H54 (cell line): ENCODE measurements around the gene CLEC2B.
"Not testable (repeated sequence)": the region's sequence is repeated elsewhere in the genome, so short reads cannot be mapped to it uniquely, and the experiment has no call there.

Source experiments
- DNase-seq: peaks from one replicate; pipeline ENCODE4 v3.0.0; 2011; ENCODE audit warnings: low spot score, mixed read lengths; ENCODE audit not compliant: insufficient read length
- FAIRE-seq: peaks from 3 replicates; lab custom pipeline; 2011; peaks lifted over from hg19 to GRCh38; lab: Jason Lieb, UNC
- POLR2A ChIP-seq: IDR thresholded peaks from 2 replicates; pipeline ENCODE4 v1.6.1; 2011; ENCODE audit warnings: low read depth, mild to moderate bottlenecking, low read length

Gene CLEC2B

GRCh38 chr12:9883175-9883574 lies 14.0 kb upstream of the CLEC2B start:
- FAIRE-seq (no peak), DNase-seq (no peak)
- TF ChIP-seq POLR2A, result no peak

DNA sequence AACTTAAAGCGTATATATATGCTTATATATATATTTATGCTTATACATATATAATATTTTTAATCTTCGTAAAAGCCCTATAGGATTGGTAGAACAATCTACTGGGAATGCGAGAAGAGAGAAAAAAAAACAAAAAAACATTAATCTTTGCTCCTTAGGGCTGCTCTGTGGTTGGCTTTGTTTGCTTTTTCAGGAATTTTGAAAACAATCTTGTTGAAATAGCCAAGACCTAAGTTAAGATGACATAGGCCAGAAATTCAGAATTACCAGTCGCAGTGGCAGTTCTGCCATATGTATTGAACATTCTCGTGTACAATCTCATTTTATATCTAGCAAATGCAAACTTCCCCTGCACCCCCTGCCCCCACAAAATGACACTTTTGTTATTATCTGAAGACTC lies 12.8 kb upstream of the CLEC2B start:
- FAIRE-seq, result no peak
- TF ChIP-seq POLR2A, result no peak
- no peak for DNase-seq

DNA sequence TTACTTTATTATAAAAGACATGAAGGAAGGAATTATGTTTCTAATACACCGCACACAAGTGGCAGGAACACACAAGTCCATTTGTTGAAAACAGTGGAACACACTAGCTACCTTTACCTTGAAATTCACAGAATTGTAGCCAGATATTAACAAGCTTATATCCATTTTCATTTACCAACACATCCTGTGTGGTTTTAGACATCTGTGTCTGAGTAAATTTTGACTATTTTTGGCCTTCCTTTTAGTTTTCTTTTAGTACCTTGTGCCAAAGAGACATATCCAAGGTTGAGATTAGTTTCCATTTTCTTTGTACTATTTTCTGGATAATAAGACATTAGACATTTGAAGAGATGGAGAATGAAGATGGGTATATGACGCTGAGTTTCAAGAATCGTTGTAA lies 12.1 kb upstream of the CLEC2B start, which contains the start of gene KLRF2:
Gene KLRF2, plus strand, starts transcription at position 244 of the 400 bp plus-strand sequence. Its CDS starts 107 bp downstream, at position 351.
- TF ChIP-seq POLR2A, result no peak
- no peak for FAIRE-seq
- no peak for DNase-seq

GRCh38 chr12:9880532-9881078 lies 11.5 kb upstream of the CLEC2B start:
- DNase-seq (no peak), FAIRE-seq (no peak)
- TF ChIP-seq POLR2A, result no peak

DNA sequence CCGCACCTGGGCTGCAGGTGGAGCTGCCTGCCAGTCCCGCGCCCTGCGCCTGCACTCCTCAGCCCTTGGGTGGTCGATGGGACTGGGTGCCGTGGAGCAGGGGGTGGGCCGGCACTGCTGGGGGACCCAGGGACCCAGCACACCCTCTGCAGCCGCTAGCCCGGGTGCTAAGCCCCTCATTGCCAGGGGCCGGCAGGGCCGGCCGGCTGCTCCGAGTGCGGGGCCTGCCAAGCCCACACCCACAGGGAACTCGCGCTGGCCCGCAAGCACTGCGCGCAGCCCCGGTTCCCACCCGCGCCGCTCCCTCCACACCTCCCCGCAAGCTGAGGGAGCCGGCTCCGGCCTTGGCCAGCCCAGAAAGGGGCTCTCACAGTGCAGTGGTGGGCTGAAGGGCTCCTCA lies 7.0 kb upstream of the CLEC2B start:
- FAIRE-seq, DNase-seq: not testable (repeated sequence)

GRCh38 chr12:9872742-9873141 lies 3.6 kb upstream of the CLEC2B start:
- FAIRE-seq, result no peak
- no peak for DNase-seq
- no peak for TF ChIP-seq POLR2A

GRCh38 chr12:9872162-9872561 lies 3.0 kb upstream of the CLEC2B start:
- no peak for FAIRE-seq
- TF ChIP-seq POLR2A, result no peak
- no peak for DNase-seq

DNA sequence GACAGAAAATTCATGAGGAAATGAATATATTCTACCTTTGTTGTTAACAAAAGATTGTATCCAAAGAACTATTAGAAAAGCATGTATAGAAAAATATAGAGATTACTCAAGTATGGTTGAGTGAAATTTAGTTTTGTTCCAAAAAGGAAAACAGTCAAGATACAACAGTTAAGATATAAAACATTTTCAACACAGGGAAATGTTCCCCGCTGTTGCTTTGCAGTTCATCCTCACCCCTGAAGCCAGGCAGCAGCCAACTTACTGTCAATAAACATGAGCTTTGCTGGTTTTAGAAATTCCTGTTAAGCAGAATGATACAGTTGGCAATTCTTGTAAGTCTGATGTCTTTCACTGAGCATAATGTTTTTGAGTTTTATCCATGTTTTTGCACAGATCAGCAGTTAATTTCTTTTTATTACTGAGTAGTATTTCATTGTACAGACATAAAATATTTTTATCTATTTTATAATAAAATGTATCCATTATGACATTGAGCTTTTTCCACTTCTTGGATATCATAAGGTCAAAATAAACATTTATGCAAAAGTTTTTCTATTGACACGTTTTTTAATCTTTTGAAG lies 1.2 kb upstream of the CLEC2B start:
- DNase-seq (no peak), FAIRE-seq (peak; percentile 86)
- no peak for TF ChIP-seq POLR2A

DNA sequence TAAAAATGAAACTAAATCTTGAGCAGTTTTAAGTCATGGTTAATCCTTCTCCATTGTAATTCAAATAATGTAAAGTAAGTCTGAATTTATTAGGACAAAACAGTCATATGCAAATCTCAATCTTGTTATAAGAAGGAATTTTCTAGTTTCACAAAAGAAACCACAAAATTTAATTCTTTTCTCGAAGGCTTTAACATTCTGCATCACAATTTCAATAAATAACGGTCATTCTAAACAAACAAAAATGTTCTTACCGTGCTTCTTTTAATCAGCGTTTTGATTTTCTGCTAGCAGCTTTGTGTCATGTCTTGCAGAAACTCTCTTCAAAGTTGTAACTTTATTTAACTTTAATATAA lies 225 bp downstream of the CLEC2B start:
- TF ChIP-seq POLR2A, result no peak
- DNase-seq (no peak), FAIRE-seq (no peak)

DNA sequence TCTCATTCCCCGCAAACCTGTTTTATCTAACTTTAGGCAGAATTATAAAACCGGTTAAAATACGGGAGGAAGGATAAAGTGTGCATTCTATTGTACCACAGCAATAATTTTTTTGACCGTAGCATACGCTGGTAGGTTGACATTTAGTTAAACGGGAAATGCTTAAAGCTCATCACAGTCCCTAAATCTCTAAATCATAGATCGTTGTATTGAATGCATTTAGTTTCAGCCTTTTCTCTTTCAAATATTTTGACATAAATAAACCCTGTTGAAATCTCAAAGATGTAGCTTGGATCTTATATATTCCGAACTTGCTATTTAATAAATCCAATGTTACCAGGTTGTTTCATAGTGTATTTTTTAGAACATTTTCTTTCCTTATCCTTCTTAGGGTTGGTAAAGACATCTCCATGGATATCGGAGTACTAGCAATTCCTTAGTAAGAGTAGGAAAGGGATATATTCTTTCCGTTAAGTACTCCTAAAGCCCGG lies 798 bp downstream of the CLEC2B start:
- DNase-seq, result no peak

GRCh38 chr12:9867531-9867930 lies 1.6 kb downstream of the CLEC2B start:
- DNase-seq (no peak), FAIRE-seq (no peak)
- TF ChIP-seq POLR2A, result no peak

More for the DNA sequence above, 798 bp downstream of the CLEC2B start:
- no peak for TF ChIP-seq POLR2A
- peak; percentile 57 for FAIRE-seq

GRCh38 chr12:9866860-9867269 lies 2.3 kb downstream of the CLEC2B start:
- no peak for DNase-seq
- TF ChIP-seq POLR2A, result no peak
- no peak for FAIRE-seq

DNA sequence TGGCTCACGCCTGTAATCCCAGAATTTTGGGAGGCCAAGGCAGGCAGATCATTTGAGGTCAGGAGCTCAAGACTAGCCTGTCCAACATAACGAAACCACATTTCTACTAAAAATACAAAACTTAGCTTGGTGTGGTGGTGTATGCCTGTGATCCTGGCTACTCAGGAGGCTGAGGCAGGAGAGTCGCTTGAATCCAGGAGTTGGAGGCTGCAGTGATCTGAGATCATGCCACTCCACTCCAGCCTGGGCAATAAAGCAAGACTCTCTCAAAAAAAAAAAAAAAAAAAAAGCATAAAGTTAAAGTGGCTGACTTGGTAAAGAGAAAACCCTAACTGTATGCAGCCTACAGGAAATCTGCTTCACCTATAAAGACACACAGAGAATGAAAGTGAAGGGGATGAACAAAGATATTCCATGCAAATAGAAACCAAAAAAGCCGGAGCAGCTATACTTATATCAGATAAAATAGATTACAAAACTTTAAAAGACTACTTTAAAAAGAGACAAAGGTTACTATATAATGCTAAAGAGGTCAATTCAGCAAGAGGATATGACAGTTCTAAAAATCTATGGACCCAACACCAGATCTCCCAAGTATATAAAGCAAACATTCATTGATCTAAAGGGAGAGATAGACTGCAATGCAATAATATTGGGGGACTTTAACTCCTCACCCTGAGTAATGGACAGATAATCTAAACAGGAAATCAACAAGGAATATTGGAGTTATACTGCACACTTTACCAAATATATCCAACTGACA lies 4.1 kb downstream of the CLEC2B start:
- DNase-seq, result no peak
- TF ChIP-seq POLR2A, result no peak

DNA sequence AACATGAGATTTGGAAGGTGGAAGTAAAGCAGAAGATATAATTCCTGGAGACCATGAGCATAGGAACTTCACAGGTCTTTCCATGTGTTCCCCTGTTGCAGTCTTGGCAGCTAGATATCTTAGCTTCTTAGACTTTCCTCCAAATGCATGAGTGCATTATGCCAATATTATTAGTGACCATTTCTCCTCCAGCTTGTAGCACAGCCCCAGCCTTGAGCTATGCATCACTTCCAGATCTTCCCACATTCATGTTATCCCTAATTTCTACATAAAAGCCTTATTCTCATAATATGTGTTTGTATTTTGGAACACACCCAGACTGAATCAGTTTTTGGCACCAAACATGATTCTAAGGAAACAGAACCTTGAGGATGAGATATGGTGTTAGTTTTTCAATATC lies 11.0 kb downstream of the CLEC2B start:
- no peak for TF ChIP-seq POLR2A
- no peak for FAIRE-seq
- DNase-seq, result no peak

More for the DNA sequence above, 4.1 kb downstream of the CLEC2B start:
- peak; percentile 45 for FAIRE-seq
